ENCODE results near the gene ANO10.

Gene ANO10

DNA sequence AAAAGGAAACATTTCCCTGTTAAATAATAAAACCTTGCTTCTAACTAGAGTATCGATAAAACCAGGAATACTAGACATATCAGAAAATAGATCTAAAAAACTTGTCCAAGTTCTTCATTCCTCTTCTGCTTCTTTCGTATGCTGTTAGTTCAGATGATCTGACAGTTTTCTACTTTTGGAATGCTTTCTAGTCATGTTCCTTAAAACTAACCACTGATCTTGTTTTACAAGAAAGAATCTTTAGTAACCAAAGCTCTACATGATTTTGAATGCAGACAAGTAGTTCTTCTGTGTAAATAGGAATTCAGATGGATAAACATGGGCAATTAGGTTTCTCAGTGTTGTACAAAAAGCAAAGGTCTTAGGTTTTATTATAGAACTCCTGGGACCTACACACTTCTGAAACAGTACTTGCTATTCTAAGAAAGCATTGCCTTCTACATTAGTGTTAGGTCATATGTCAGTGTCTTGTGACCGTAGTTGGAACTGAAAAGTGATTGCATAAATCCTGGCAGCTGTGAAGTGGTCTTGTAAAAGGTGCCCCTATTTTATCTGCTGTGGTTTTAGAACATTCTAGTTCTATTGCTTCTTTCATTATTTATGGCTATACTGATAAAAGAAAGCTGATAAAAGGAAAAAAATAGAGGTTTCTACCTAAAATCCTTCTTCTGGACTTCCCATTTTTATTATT lies 294.8 kb downstream of the ANO10 start:
- no peak overlapping the region for H3K27ac ChIP-seq
- ChIA-PET CTCF (no interaction called here), POLR2A (ENCODE audit: low non-redundant PET) (interaction anchor here (0.6 kb wide), 1 partner anchor 45 kb away, joined by 3 read pairs; no protein-coding TSS in a partner anchor)
- no peak for DNase-seq (ENCODE audit: low spot score)
- TF ChIP-seq, protein P1, sequence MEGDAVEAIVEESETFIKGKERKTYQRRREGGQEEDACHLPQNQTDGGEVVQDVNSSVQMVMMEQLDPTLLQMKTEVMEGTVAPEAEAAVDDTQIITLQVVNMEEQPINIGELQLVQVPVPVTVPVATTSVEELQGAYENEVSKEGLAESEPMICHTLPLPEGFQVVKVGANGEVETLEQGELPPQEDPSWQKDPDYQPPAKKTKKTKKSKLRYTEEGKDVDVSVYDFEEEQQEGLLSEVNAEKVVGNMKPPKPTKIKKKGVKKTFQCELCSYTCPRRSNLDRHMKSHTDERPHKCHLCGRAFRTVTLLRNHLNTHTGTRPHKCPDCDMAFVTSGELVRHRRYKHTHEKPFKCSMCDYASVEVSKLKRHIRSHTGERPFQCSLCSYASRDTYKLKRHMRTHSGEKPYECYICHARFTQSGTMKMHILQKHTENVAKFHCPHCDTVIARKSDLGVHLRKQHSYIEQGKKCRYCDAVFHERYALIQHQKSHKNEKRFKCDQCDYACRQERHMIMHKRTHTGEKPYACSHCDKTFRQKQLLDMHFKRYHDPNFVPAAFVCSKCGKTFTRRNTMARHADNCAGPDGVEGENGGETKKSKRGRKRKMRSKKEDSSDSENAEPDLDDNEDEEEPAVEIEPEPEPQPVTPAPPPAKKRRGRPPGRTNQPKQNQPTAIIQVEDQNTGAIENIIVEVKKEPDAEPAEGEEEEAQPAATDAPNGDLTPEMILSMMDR (conservative IDR thresholded peaks at IDR 0.05; ENCODE audit: low read depth): no peak

DNA sequence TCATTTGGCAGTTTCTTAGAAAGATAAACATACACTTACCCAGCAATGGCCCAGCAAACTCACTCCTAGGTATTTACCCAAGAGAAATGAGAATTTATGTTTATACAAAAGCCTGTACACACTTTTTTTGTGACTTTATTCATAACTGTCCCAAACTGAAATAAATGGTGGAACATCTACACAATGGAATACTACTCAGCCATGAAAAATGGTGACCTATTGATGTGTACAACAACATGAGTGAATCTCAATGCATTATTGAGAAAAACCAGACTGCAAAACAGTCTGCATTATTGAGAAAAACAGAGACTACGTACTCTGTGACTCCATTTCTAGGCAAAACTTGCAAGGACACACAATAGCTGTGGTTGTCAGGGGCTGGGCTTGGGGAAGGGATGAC lies 298.3 kb downstream of the ANO10 start:
- DNase-seq (ENCODE audit: low spot score): no peak
- TF ChIP-seq, protein P1 (conservative IDR thresholded peaks at IDR 0.05; ENCODE audit: low read depth): no peak
- no peak overlapping the region for H3K27ac ChIP-seq
- CTCF ChIA-PET: no interaction called here
- POLR2A ChIA-PET (ENCODE audit: low non-redundant PET): no interaction called here

DNA sequence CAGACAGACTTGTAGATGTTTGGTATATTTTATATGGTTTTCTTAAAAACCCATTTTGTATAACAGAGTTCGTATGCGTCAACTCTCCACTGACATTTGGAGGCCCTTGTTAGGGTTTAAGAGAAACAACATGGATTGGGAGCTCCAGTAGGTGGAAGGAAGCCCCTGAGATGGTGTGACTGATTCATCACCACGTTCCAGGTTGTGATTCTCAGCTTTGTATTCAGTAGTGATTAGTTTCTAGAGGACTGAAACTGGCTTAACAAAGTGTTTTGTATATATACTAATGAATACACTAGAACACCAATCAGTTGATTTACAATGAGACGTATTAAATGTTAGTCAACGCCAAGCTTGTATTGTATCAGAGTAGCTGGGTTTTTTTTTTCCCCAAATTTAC lies 301.5 kb downstream of the ANO10 start:
- no peak overlapping the region for H3K27ac ChIP-seq
- POLR2A ChIA-PET (ENCODE audit: low non-redundant PET): no interaction called here
- TF ChIP-seq, protein P1 (conservative IDR thresholded peaks at IDR 0.05; ENCODE audit: low read depth): no peak
- CTCF ChIA-PET: no interaction called here
- no peak for DNase-seq (ENCODE audit: low spot score)

DNA sequence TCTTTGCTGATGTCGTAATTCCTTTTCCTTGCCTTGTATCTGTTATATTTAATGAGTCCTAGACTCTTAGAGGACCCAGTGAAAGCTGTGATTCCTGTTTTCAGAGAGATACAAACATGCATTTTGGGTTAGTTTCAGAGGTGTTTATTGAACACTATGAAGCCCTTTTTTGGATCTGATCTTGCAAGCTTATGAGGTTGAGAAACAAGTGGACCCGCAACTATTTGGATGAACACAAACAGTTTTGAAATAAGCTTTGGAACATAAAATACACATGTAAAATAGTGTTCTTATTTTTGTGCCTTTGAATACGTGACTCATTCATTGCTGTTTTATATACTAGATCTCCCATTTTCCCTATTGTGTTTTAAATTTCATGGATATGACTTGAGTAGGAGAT lies 302.0 kb downstream of the ANO10 start:
- TF ChIP-seq, protein P1 (conservative IDR thresholded peaks at IDR 0.05; ENCODE audit: low read depth): no peak
- H3K27ac ChIP-seq: no peak overlapping the region
- ChIA-PET POLR2A (ENCODE audit: low non-redundant PET) (no interaction called here), CTCF (no interaction called here)
- no peak for DNase-seq (ENCODE audit: low spot score)

DNA sequence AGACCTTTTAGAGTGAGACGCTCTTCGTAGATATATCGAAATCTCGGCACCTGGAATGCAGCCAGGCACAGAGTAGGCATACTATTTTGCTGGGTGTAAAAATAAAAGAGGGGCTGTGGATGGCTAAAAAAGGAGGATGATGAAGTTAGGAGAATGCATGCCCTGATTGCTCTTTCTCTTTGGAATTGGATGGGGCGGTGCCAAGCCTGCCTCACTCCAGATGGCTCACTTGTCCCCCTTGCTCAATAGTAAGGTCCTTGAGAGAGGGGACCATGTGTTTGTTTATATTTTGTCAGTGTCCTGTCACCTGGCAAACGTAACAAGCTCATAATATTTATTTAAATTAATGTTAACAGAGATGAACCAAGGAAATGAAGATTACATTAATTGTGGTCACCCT lies 302.4 kb downstream of the ANO10 start:
- H3K27ac ChIP-seq: no peak overlapping the region
- CTCF ChIA-PET: no interaction called here
- TF ChIP-seq, protein P1 (conservative IDR thresholded peaks at IDR 0.05; ENCODE audit: low read depth): no peak
- POLR2A ChIA-PET (ENCODE audit: low non-redundant PET): no interaction called here
- DNase-seq (ENCODE audit: low spot score): no peak

DNA sequence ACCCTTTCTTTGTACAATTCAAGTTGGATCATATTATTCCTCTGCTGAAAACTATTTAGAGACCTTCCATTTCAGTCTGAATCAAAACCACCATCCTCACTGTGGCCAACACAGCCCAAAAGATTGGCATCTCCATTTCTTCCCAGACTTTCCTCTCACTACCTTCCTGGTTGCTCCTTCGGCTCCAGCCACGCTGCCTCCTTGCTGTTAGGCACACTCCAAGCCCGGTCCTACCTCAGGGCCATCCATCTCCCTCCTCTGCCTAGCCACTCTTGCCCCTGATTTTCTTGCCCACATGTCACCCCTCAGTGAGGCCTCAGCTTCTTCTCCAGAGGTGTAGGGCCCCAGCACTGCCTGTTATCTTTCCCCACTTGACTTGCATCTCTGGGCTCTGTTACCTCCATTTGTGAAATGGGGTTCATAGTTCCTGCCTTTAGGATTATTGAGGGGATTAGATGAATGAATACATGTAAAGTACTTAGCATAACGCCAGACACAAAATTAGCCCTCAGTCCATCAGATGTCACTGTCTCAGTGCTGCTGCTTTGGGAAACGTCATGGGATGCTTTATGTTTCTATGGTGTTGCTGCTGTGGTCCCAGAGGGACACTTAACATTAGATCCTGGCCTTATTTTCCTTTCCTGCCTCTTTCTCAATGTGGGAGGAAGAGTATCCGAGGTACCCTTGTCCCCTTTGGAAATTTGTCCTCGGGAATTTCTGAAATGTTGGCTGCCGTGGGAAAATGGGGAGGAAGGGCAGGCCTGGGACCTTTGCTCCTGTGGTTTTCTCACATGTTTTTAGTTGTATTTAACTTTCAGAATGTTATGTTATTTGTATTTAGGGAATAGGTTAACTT lies 304.1 kb downstream of the ANO10 start:
- DNase-seq (ENCODE audit: low spot score): no peak
- ChIA-PET CTCF (no interaction called here), POLR2A (ENCODE audit: low non-redundant PET) (no interaction called here)
- TF ChIP-seq, protein P1 (conservative IDR thresholded peaks at IDR 0.05; ENCODE audit: low read depth): no peak
- no peak overlapping the region for H3K27ac ChIP-seq
